Measurements from ENCODE around the gene LRRN1.

DNA sequence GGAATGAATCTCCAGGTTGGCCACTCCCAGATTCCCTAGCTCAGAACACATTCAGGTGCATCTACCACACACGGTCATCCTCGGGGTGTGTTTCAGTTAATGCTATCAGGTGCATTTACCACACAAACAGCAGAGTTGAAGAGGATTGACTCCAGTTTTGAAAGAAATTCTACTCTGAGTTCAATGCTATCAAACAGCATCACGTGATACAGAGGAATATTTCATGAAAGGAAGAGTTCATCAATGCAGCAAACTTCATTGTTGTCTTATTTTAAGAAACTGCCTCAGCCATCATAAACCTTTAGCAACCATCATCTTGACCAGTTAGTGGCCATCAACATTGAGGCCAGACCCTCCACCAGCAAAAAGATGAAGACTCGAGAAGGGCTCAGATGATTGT lies 22.6 kb upstream of the LRRN1 start:
- TF ChIP-seq, protein P1, sequence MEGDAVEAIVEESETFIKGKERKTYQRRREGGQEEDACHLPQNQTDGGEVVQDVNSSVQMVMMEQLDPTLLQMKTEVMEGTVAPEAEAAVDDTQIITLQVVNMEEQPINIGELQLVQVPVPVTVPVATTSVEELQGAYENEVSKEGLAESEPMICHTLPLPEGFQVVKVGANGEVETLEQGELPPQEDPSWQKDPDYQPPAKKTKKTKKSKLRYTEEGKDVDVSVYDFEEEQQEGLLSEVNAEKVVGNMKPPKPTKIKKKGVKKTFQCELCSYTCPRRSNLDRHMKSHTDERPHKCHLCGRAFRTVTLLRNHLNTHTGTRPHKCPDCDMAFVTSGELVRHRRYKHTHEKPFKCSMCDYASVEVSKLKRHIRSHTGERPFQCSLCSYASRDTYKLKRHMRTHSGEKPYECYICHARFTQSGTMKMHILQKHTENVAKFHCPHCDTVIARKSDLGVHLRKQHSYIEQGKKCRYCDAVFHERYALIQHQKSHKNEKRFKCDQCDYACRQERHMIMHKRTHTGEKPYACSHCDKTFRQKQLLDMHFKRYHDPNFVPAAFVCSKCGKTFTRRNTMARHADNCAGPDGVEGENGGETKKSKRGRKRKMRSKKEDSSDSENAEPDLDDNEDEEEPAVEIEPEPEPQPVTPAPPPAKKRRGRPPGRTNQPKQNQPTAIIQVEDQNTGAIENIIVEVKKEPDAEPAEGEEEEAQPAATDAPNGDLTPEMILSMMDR (conservative IDR thresholded peaks at IDR 0.05; ENCODE audit: low read length) = no peak
- TF ChIP-seq EZH2phosphoT487 (IDR thresholded peaks at IDR 0.05; ENCODE audit: borderline replicate concordance) = no peak

Data from Loucy (cell line).